ENCODE results near the gene CD300LF. TPM values are rescaled to one million over a fixed set of nuclear protein-coding genes. Genes with fewer than 3 reads are reported as not detected.

CD300LF gene
- total RNA-seq, 4 donors from 2014 or later, result not detected

- DNase-seq, result no peak
- TF ChIP-seq CTCF (IDR thresholded peaks at IDR 0.05) (no peak), POLR2A (IDR thresholded peaks at IDR 0.05) (no peak)
- intact Hi-C loops (cut with DNase I), result no loop called here
- Histone ChIP-seq H3K27ac (no peak overlapping the region), H3K36me3 (no peaks in the 10 kb centered on the region), H3K27me3 (no peaks in the 10 kb centered on the region), H3K4me1 (peaks cover under 1 to 4% of the 10 kb centered on the region in 2 donors), H3K4me3 (replicated peaks in 1 of 3) (no peak overlapping the region), H3K9me3 (no peaks in the 10 kb centered on the region)
- WGBS, 2 donors, result 88 to 94% methylated on average over 3 of the region's 3 CpGs
Measured at GRCh38 chr17:74652020-74652419, 60.7 kb downstream of the CD300LF start.

- Histone ChIP-seq H3K27ac (no peak overlapping the region), H3K27me3 (no peaks in the 10 kb centered on the region), H3K4me1 (no peaks in the 10 kb centered on the region), H3K9me3 (no peaks in the 10 kb centered on the region), H3K36me3 (no peaks in the 10 kb centered on the region), H3K4me3 (replicated peaks in 1 of 3) (no peak overlapping the region)
- no peak for TF ChIP-seq POLR2A (IDR thresholded peaks at IDR 0.05)
- no peak for TF ChIP-seq CTCF (IDR thresholded peaks at IDR 0.05)
- 76 to 90% methylated on average over 6 of the region's 6 CpGs for WGBS, 2 donors
- intact Hi-C loops (cut with DNase I), result loop anchor here (5.0 kb wide), 1 partner anchor 83 kb away; the partner anchor contains the start of gene CD300H
- DNase-seq, result no peak
Measured at GRCh38 chr17:74649909-74650308, 62.8 kb downstream of the CD300LF start.

GRCh38 chr17:74647871-74648672, 64.7 kb downstream of the CD300LF start:
- intact Hi-C loops (cut with DNase I), result loop anchor here (5.0 kb wide), 1 partner anchor 81 kb away; the partner anchor contains the start of gene CD300H
- no peaks in the 10 kb centered on the region for H3K9me3 ChIP-seq
- TF ChIP-seq POLR2A (IDR thresholded peaks at IDR 0.05) (no peak), CTCF (IDR thresholded peaks at IDR 0.05) (no peak)
- no peak overlapping the region for H3K27ac ChIP-seq
- H3K36me3 ChIP-seq, result no peaks in the 10 kb centered on the region
- H3K27me3 ChIP-seq, result no peaks in the 10 kb centered on the region
- H3K4me3 ChIP-seq (replicated peaks in 1 of 3), result no peak overlapping the region
- H3K4me1 ChIP-seq, result no peaks in the 10 kb centered on the region
- 74 to 83% methylated on average over 7 to 9 of the region's 9 CpGs for WGBS, 2 donors
- DNase-seq, result no peak

GRCh38 chr17:74646231-74646630, 66.5 kb downstream of the CD300LF start:
- H3K4me3 ChIP-seq (replicated peaks in 1 of 3), result no peak overlapping the region
- intact Hi-C loops (cut with DNase I), result loop anchor here (5.0 kb wide), 1 partner anchor 79 kb away; the partner anchor contains the start of gene CD300H
- H3K27me3 ChIP-seq, result no peaks in the 10 kb centered on the region
- no peaks in the 10 kb centered on the region for H3K4me1 ChIP-seq
- H3K27ac ChIP-seq, result no peak overlapping the region
- no peaks in the 10 kb centered on the region for H3K36me3 ChIP-seq
- 61 to 70% methylated on average over 3 of the region's 3 CpGs for WGBS, 2 donors
- H3K9me3 ChIP-seq, result no peaks in the 10 kb centered on the region
- no peak for DNase-seq
- TF ChIP-seq CTCF (IDR thresholded peaks at IDR 0.05) (peak in 5 of 6 experiments; percentile 38 to 70 (median 62)), POLR2A (IDR thresholded peaks at IDR 0.05) (no peak)

- WGBS, 2 donors, result 81 to 87% methylated on average over 2 of the region's 2 CpGs
- no peak overlapping the region for H3K27ac ChIP-seq
- intact Hi-C loops (cut with DNase I), result loop anchor here (5.0 kb wide), 1 partner anchor 78 kb away; the partner anchor contains the start of gene CD300H
Measured at GRCh38 chr17:74645010-74645409, 67.7 kb downstream of the CD300LF start.

More at GRCh38 chr17:74645010-74645409, 67.7 kb downstream of the CD300LF start:
- no peaks in the 10 kb centered on the region for H3K36me3 ChIP-seq
- H3K4me3 ChIP-seq (replicated peaks in 1 of 3), result no peak overlapping the region
- H3K4me1 ChIP-seq, result no peaks in the 10 kb centered on the region
- no peaks in the 10 kb centered on the region for H3K9me3 ChIP-seq
- DNase-seq, result no peak
- no peaks in the 10 kb centered on the region for H3K27me3 ChIP-seq
- TF ChIP-seq POLR2A (IDR thresholded peaks at IDR 0.05), result no peak
- TF ChIP-seq CTCF (IDR thresholded peaks at IDR 0.05), result no peak

All from thyroid gland (tissue), 4 donors.